ENCODE data around the gene AHI1.
"Not testable (repeated sequence)": the region's sequence is repeated elsewhere in the genome, so short reads cannot be mapped to it uniquely, and the experiment has no call there.

GRCh38 chr6:135246412-135247012, 251.0 kb downstream of the AHI1 start:
- TF ChIP-seq CTCF (IDR thresholded peaks at IDR 0.05; ENCODE audit: low read depth, low read length); EZH2phosphoT487 (IDR thresholded peaks at IDR 0.05; ENCODE audit: low read depth): not testable (repeated sequence)

All from OCI-LY3 (cell line).